ENCODE data around the gene P2RY11.

The P2RY11 gene

DNA sequence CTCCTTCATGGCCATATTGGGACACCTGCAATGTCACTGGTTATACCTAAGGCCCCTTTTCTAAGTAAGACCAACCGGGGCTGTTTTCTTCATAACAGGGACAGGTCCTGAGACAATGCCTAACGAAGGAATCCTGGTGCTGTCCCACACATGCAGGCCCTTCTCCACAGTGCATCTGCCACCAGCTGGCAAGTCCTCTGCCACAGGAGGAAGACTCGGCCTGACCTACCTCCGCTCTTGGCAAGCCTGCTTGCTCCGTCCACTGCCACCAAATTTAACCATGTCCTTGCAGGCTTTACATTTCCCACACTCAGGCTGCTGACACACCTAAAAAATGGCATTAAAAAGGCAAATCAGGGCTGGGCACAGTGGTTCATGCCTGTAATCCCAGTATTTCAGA, 40.0 kb downstream of the P2RY11 start:
- ATAC-seq: no peak
- TF ChIP-seq ARNTL (CRISPR knock-in tag; IDR thresholded peaks at IDR 0.05; ENCODE audit: borderline replicate concordance, low read depth) (no peak), ZC3H10 (CRISPR knock-in tag; IDR thresholded peaks at IDR 0.05) (no peak), OSR1 (CRISPR knock-in tag; IDR thresholded peaks at IDR 0.05) (no peak), ISL1 (CRISPR knock-in tag; IDR thresholded peaks at IDR 0.05) (no peak), SNAI2 (CRISPR knock-in tag; IDR thresholded peaks at IDR 0.05) (no peak), ZFP30 (CRISPR knock-in tag; IDR thresholded peaks at IDR 0.05) (no peak), TOX (CRISPR knock-in tag; IDR thresholded peaks at IDR 0.05; ENCODE audit: borderline replicate concordance) (no peak), ZNF565 (CRISPR knock-in tag; conservative IDR thresholded peaks at IDR 0.05; ENCODE audit: low read depth) (no peak), ZNF8 (CRISPR knock-in tag; IDR thresholded peaks at IDR 0.05) (no peak), RARB (CRISPR knock-in tag; IDR thresholded peaks at IDR 0.05) (no peak), PPARA (CRISPR knock-in tag; IDR thresholded peaks at IDR 0.05; ENCODE audit: borderline replicate concordance) (no peak), ZNF70 (CRISPR knock-in tag; IDR thresholded peaks at IDR 0.05) (no peak), BACH2 (CRISPR knock-in tag; IDR thresholded peaks at IDR 0.05; ENCODE audit: borderline replicate concordance) (no peak), GLIS3 (CRISPR knock-in tag; IDR thresholded peaks at IDR 0.05) (no peak), ZFP3 (CRISPR knock-in tag; IDR thresholded peaks at IDR 0.05) (no peak)
- TF ChIP-seq, protein P1, sequence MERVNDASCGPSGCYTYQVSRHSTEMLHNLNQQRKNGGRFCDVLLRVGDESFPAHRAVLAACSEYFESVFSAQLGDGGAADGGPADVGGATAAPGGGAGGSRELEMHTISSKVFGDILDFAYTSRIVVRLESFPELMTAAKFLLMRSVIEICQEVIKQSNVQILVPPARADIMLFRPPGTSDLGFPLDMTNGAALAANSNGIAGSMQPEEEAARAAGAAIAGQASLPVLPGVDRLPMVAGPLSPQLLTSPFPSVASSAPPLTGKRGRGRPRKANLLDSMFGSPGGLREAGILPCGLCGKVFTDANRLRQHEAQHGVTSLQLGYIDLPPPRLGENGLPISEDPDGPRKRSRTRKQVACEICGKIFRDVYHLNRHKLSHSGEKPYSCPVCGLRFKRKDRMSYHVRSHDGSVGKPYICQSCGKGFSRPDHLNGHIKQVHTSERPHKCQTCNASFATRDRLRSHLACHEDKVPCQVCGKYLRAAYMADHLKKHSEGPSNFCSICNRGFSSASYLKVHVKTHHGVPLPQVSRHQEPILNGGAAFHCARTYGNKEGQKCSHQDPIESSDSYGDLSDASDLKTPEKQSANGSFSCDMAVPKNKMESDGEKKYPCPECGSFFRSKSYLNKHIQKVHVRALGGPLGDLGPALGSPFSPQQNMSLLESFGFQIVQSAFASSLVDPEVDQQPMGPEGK (CRISPR knock-in tag; IDR thresholded peaks at IDR 0.05; ENCODE audit: borderline replicate concordance): no peak
- TF ChIP-seq, protein P2, sequence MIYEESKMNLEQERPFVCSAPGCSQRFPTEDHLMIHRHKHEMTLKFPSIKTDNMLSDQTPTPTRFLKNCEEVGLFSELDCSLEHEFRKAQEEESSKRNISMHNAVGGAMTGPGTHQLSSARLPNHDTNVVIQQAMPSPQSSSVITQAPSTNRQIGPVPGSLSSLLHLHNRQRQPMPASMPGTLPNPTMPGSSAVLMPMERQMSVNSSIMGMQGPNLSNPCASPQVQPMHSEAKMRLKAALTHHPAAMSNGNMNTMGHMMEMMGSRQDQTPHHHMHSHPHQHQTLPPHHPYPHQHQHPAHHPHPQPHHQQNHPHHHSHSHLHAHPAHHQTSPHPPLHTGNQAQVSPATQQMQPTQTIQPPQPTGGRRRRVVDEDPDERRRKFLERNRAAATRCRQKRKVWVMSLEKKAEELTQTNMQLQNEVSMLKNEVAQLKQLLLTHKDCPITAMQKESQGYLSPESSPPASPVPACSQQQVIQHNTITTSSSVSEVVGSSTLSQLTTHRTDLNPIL (CRISPR knock-in tag; IDR thresholded peaks at IDR 0.05; ENCODE audit: low read depth): no peak
- TF ChIP-seq, protein P3, sequence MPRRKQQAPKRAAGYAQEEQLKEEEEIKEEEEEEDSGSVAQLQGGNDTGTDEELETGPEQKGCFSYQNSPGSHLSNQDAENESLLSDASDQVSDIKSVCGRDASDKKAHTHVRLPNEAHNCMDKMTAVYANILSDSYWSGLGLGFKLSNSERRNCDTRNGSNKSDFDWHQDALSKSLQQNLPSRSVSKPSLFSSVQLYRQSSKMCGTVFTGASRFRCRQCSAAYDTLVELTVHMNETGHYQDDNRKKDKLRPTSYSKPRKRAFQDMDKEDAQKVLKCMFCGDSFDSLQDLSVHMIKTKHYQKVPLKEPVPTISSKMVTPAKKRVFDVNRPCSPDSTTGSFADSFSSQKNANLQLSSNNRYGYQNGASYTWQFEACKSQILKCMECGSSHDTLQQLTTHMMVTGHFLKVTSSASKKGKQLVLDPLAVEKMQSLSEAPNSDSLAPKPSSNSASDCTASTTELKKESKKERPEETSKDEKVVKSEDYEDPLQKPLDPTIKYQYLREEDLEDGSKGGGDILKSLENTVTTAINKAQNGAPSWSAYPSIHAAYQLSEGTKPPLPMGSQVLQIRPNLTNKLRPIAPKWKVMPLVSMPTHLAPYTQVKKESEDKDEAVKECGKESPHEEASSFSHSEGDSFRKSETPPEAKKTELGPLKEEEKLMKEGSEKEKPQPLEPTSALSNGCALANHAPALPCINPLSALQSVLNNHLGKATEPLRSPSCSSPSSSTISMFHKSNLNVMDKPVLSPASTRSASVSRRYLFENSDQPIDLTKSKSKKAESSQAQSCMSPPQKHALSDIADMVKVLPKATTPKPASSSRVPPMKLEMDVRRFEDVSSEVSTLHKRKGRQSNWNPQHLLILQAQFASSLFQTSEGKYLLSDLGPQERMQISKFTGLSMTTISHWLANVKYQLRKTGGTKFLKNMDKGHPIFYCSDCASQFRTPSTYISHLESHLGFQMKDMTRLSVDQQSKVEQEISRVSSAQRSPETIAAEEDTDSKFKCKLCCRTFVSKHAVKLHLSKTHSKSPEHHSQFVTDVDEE (CRISPR knock-in tag; IDR thresholded peaks at IDR 0.05): no peak
- TF ChIP-seq, protein P4, sequence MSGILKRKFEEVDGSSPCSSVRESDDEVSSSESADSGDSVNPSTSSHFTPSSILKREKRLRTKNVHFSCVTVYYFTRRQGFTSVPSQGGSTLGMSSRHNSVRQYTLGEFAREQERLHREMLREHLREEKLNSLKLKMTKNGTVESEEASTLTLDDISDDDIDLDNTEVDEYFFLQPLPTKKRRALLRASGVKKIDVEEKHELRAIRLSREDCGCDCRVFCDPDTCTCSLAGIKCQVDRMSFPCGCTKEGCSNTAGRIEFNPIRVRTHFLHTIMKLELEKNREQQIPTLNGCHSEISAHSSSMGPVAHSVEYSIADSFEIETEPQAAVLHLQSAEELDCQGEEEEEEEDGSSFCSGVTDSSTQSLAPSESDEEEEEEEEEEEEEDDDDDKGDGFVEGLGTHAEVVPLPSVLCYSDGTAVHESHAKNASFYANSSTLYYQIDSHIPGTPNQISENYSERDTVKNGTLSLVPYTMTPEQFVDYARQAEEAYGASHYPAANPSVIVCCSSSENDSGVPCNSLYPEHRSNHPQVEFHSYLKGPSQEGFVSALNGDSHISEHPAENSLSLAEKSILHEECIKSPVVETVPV (CRISPR knock-in tag; IDR thresholded peaks at IDR 0.05): no peak
- TF ChIP-seq, protein P5, sequence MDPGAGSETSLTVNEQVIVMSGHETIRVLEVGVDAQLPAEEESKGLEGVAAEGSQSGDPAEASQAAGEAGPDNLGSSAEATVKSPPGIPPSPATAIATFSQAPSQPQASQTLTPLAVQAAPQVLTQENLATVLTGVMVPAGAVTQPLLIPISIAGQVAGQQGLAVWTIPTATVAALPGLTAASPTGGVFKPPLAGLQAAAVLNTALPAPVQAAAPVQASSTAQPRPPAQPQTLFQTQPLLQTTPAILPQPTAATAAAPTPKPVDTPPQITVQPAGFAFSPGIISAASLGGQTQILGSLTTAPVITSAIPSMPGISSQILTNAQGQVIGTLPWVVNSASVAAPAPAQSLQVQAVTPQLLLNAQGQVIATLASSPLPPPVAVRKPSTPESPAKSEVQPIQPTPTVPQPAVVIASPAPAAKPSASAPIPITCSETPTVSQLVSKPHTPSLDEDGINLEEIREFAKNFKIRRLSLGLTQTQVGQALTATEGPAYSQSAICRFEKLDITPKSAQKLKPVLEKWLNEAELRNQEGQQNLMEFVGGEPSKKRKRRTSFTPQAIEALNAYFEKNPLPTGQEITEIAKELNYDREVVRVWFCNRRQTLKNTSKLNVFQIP (CRISPR knock-in tag; IDR thresholded peaks at IDR 0.05; ENCODE audit: borderline replicate concordance, low read depth): no peak

DNA sequence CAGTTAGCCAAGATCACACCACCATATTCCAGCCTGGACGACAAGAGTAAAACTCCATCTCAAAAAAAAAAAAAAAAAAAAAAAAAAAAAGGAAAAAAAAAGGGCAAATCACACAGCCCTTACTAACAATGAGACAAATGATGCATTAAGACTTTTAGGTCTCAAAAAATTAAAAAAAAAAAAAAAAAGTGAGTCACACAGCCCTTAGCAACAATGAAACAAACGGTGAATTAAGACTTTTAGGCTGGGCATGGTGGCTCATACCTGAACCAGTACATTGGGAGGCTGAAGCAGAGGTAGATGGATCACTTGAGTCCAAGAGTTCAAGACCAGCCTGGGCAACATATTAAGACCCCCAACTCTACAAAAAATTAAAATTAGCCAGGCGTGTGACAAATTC, 40.6 kb downstream of the P2RY11 start:
- no peak; the same call in 2 of the 3 replicates for ATAC-seq
- TF ChIP-seq ZNF70 (CRISPR knock-in tag; IDR thresholded peaks at IDR 0.05) (no peak), ZNF565 (CRISPR knock-in tag; conservative IDR thresholded peaks at IDR 0.05; ENCODE audit: low read depth) (no peak), ZFP3 (CRISPR knock-in tag; IDR thresholded peaks at IDR 0.05) (no peak), TOX (CRISPR knock-in tag; IDR thresholded peaks at IDR 0.05; ENCODE audit: borderline replicate concordance) (no peak), ARNTL (CRISPR knock-in tag; IDR thresholded peaks at IDR 0.05; ENCODE audit: borderline replicate concordance, low read depth) (no peak), ZC3H10 (CRISPR knock-in tag; IDR thresholded peaks at IDR 0.05) (no peak), BACH2 (CRISPR knock-in tag; IDR thresholded peaks at IDR 0.05; ENCODE audit: borderline replicate concordance) (no peak), SNAI2 (CRISPR knock-in tag; IDR thresholded peaks at IDR 0.05) (no peak)
- TF ChIP-seq, protein P5 (CRISPR knock-in tag; IDR thresholded peaks at IDR 0.05; ENCODE audit: borderline replicate concordance, low read depth): no peak
- TF ChIP-seq, protein P4 (CRISPR knock-in tag; IDR thresholded peaks at IDR 0.05): no peak
- TF ChIP-seq, protein P1 (CRISPR knock-in tag; IDR thresholded peaks at IDR 0.05; ENCODE audit: borderline replicate concordance): no peak
- TF ChIP-seq, protein P3 (CRISPR knock-in tag; IDR thresholded peaks at IDR 0.05): no peak
